Mammary epithelial cell (primary cell): ENCODE measurements around the gene CPNE4.
"Not testable (repeated sequence)": the region's sequence is repeated elsewhere in the genome, so short reads cannot be mapped to it uniquely, and the experiment has no call there.

ENCODE experiments used
- CTCF ChIP-seq, 2 donors: IDR thresholded peaks in 1 of 2; conservative IDR thresholded peaks in 1 of 2; 2 replicates each; pipeline ENCODE4 v1.5.1; 2011 to 2012; ENCODE audit warnings: inconsistent platforms in 2 of 2, low read length in 2 of 2, mild to moderate bottlenecking in 2 of 2, control low read depth in 1 of 2, low read depth in 1 of 2; ENCODE audit not compliant: insufficient read depth in 1 of 2; ENCODE audit errors: extremely low read depth in 1 of 2
- EZH2 ChIP-seq: IDR thresholded peaks from 2 replicates; pipeline ENCODE4 v1.6.1; 2012; ENCODE audit warnings: low read length, inconsistent platforms, borderline replicate concordance

GRCh38 chr3:132044874-132045273, 10.1 kb upstream of the CPNE4 start:
- TF ChIP-seq CTCF (conservative IDR thresholded peaks at IDR 0.05 in 1 of 2, IDR thresholded peaks at IDR 0.05 in 1 of 2; ENCODE audit: extremely low read depth in 1 of 2, insufficient read depth in 1 of 2, low read depth in 1 of 2, low read length in 2 of 2); EZH2: not testable (repeated sequence)
